ENCODE measurements around the gene KIRREL2. TPM values are rescaled to one million over a fixed set of nuclear protein-coding genes. Genes with fewer than 3 reads are reported as not detected.
"Not testable (repeated sequence)": the region's sequence is repeated elsewhere in the genome, so short reads cannot be mapped to it uniquely, and the experiment has no call there.

KIRREL2 gene
- total and polyA plus RNA-seq, 10 donors, result 0.10 to 0.27 (median 0.14) TPM; not detected in 6

GRCh38 chr19:35828692-35829301, 27.9 kb upstream of the KIRREL2 start:
- Histone ChIP-seq H3K4me1 (no peaks in the 10 kb centered on the region), H3K27ac (no peak overlapping the region), H3K27me3 (replicated peaks in 1 of 7) (peaks cover 0 to 85% (median 6%) of the 10 kb centered on the region in 7 donors), H3K9me3 (no peaks in the 10 kb centered on the region), H3K4me3 (no peak overlapping the region), H3K36me3 (no peaks in the 10 kb centered on the region)
- 11 to 17% (median 14%) methylated on average over 12 of the region's 12 CpGs for WGBS, 5 donors
- intact Hi-C loops (cut with DNase I; ENCODE audit: low total_unique reads), result no loop called here
- TF ChIP-seq, protein P1, sequence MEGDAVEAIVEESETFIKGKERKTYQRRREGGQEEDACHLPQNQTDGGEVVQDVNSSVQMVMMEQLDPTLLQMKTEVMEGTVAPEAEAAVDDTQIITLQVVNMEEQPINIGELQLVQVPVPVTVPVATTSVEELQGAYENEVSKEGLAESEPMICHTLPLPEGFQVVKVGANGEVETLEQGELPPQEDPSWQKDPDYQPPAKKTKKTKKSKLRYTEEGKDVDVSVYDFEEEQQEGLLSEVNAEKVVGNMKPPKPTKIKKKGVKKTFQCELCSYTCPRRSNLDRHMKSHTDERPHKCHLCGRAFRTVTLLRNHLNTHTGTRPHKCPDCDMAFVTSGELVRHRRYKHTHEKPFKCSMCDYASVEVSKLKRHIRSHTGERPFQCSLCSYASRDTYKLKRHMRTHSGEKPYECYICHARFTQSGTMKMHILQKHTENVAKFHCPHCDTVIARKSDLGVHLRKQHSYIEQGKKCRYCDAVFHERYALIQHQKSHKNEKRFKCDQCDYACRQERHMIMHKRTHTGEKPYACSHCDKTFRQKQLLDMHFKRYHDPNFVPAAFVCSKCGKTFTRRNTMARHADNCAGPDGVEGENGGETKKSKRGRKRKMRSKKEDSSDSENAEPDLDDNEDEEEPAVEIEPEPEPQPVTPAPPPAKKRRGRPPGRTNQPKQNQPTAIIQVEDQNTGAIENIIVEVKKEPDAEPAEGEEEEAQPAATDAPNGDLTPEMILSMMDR (IDR thresholded peaks at IDR 0.05 in 8 of 11, conservative IDR thresholded peaks at IDR 0.05 in 3 of 11), result no peak
- TF ChIP-seq POLR2A (IDR thresholded peaks at IDR 0.05) (no peak), POLR2AphosphoS5 (IDR thresholded peaks at IDR 0.05) (no peak)
- no peak for DNase-seq

GRCh38 chr19:35830986-35831385, 25.7 kb upstream of the KIRREL2 start:
- no peak overlapping the region for H3K27ac ChIP-seq
- intact Hi-C loops (cut with DNase I; ENCODE audit: low total_unique reads), result no loop called here
- no peaks in the 10 kb centered on the region for H3K4me1 ChIP-seq
- no peak overlapping the region for H3K4me3 ChIP-seq
- TF ChIP-seq POLR2A (IDR thresholded peaks at IDR 0.05) (no peak), POLR2AphosphoS5 (IDR thresholded peaks at IDR 0.05) (no peak)
- TF ChIP-seq, protein P1 (IDR thresholded peaks at IDR 0.05 in 8 of 11, conservative IDR thresholded peaks at IDR 0.05 in 3 of 11), result no peak
- no peak for DNase-seq
- peaks cover 0 to 95% (median 6%) of the 10 kb centered on the region in 7 donors for H3K27me3 ChIP-seq (replicated peaks in 1 of 7)
- 70 to 89% (median 76%) methylated on average over 18 of the region's 18 CpGs for WGBS, 5 donors
- no peaks in the 10 kb centered on the region for H3K9me3 ChIP-seq
- H3K36me3 ChIP-seq, result no peaks in the 10 kb centered on the region

DNA sequence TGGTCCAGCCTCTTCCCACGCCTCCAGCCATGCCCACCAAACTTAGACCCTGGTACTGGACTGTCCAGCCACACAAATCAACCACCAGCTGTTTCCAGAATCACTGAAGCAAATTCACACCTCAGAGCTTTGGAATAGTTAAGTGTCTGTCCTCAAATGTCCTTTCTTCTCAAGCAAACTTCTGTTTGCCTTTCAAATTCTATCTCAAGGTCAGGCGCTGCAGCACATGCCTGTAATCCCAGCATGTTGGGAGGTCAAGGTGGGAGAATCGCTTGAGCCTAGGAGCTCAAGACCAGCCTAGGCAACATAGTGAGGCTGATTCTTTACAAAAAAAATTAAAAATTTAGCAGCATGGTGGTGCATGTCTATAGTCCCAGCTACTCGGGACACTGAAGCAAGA, 24.7 kb upstream of the KIRREL2 start:
- H3K36me3 ChIP-seq, result no peaks in the 10 kb centered on the region
- DNase-seq, result no peak
- H3K9me3 ChIP-seq, result no peaks in the 10 kb centered on the region
- intact Hi-C loops (cut with DNase I; ENCODE audit: low total_unique reads), result no loop called here
- TF ChIP-seq, protein P1 (IDR thresholded peaks at IDR 0.05 in 8 of 11, conservative IDR thresholded peaks at IDR 0.05 in 3 of 11), result no peak
- TF ChIP-seq POLR2AphosphoS5 (IDR thresholded peaks at IDR 0.05) (no peak), POLR2A (IDR thresholded peaks at IDR 0.05) (no peak)
- peaks cover 0 to 92% (median under 1%) of the 10 kb centered on the region in 7 donors for H3K27me3 ChIP-seq (replicated peaks in 1 of 7)
- no peak overlapping the region for H3K4me3 ChIP-seq
- H3K4me1 ChIP-seq, result no peaks in the 10 kb centered on the region
- 73 to 79% (median 75%) methylated on average over 4 of the region's 4 CpGs for WGBS, 5 donors
- no peak overlapping the region for H3K27ac ChIP-seq

- no peaks in the 10 kb centered on the region for H3K4me1 ChIP-seq
- TF ChIP-seq, protein P1 (IDR thresholded peaks at IDR 0.05 in 8 of 11, conservative IDR thresholded peaks at IDR 0.05 in 3 of 11), result no peak
- TF ChIP-seq POLR2AphosphoS5 (IDR thresholded peaks at IDR 0.05) (no peak), POLR2A (IDR thresholded peaks at IDR 0.05) (no peak)
- peaks cover 0 to 12% (median 11%) of the 10 kb centered on the region in 8 donors for H3K9me3 ChIP-seq
- 54 to 60% (median 59%) methylated on average over 7 of the region's 7 CpGs for WGBS, 5 donors
- no peaks in the 10 kb centered on the region for H3K36me3 ChIP-seq
- intact Hi-C loops (cut with DNase I; ENCODE audit: low total_unique reads), result no loop called here
- no peak overlapping the region for H3K27ac ChIP-seq
- H3K4me3 ChIP-seq, result no peak overlapping the region
- H3K27me3 ChIP-seq (replicated peaks in 1 of 7), result peaks cover 0 to 84% (median 0%) of the 10 kb centered on the region in 7 donors
- DNase-seq, result no peak
Measured at GRCh38 chr19:35833972-35834371, 22.7 kb upstream of the KIRREL2 start.

- H3K27ac ChIP-seq; DNase-seq; intact Hi-C loops (cut with DNase I; ENCODE audit: low total_unique reads); H3K4me1 ChIP-seq; H3K36me3 ChIP-seq; H3K4me3 ChIP-seq: not testable (repeated sequence)
- Histone ChIP-seq H3K9me3 (peaks cover 0 to 24% (median 17%) of the 10 kb centered on the region in 8 donors), H3K27me3 (replicated peaks in 1 of 7) (peaks cover 0 to 66% (median 0%) of the 10 kb centered on the region in 7 donors)
- WGBS, 5 donors, result 56 to 71% (median 66%) methylated on average over 11 of the region's 11 CpGs
Measured at GRCh38 chr19:35836096-35836495, 20.6 kb upstream of the KIRREL2 start.

Data from spleen (tissue), 11 donors.